Measurements from ENCODE around the gene FTL. TPM values are rescaled to one million over a fixed set of nuclear protein-coding genes. Genes with fewer than 3 reads are reported as not detected.
A peak's percentile ranks its signal among the peaks of the same experiment; 100 is the strongest.
"Not testable (repeated sequence)": the region's sequence is repeated elsewhere in the genome, so short reads cannot be mapped to it uniquely, and the experiment has no call there.

The FTL gene
- polyA plus RNA-seq (ENCODE audit: insufficient read length) = 701 TPM

DNA sequence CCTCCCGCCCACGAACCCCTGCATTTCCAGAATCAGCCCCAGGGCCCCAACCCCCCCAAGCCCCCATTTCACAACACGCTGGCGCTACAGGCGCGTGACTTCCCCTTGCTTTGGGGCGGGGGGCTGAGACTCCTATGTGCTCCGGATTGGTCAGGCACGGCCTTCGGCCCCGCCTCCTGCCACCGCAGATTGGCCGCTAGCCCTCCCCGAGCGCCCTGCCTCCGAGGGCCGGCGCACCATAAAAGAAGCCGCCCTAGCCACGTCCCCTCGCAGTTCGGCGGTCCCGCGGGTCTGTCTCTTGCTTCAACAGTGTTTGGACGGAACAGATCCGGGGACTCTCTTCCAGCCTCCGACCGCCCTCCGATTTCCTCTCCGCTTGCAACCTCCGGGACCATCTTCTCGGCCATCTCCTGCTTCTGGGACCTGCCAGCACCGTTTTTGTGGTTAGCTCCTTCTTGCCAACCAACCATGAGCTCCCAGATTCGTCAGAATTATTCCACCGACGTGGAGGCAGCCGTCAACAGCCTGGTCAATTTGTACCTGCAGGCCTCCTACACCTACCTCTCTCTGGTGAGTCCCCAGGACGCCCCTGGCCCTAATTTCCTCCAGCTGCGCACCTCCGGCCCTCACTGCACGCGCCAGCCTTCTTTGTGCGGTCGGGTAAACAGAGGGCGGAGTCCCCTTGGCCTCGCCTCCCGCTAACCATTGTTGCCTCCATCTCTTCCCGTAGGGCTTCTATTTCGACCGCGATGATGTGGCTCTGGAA is at the start of gene FTL:
Gene FTL (plus strand): TSS at position 270 of the 766 bp plus-strand sequence. CDS start 199 bp downstream, at position 469.
- DNase-seq = peak; percentile 97

DNA sequence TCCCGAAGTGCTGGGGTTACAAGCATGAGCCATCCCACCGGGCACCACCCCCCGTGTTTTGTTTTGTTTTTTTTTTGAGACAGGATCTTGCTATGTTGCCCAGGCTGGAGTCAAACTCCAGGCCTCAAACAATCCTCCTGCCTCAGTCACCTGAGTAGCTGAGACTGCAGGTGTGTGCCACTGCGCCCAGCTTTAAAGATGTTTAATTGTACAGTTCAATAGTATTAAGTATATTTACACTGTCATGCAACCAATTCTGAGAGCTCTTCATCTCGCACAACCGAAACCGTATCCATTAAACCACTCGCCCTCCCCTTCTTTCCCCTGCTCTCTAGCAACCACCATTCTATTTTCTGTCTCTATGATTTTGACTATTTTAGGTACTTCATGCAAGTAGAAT is 49.4 kb upstream of the FTL start:
- DNase-seq = no peak

DNA sequence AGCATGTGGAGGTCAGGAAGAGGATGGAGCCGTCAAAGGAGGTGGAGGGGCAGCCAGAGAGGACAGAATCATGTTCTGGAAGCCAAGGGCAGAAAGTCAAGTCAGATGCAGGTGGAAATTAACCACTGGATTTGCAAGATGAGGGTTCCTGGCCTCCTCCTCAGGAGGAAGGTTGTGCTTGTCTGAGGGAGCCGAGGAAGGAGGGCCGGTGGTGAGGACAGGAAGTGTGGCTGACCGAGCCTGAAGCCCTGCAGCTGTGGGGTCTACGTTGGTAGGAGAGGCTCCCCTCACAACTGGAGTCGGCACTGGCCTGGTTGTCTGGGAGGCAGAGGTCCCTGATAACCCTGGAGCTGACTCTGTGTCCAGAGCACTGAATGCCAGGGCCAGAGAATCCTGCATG is 47.0 kb upstream of the FTL start:
- no peak for DNase-seq

DNA sequence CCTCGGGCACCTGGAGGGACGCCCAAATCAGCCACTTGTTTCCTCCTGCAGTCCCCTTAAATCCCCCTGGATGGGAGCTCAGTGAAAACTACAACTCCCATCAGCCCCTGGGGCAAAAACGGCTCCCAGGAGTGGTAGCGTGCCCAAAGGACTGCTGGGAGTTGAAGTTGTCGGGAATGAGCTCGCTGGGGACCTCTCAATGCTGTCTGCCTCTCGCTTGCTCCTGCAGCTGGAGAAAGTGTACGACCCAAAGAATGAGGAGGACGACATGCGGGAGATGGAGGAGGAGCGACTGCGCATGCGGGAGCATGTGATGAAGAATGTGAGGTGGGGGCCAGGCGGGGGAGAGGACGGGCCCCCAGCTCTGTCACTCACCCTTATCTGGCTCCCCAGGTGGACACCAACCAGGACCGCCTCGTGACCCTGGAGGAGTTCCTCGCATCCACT is 46.3 kb upstream of the FTL start:
- no peak for DNase-seq

DNA sequence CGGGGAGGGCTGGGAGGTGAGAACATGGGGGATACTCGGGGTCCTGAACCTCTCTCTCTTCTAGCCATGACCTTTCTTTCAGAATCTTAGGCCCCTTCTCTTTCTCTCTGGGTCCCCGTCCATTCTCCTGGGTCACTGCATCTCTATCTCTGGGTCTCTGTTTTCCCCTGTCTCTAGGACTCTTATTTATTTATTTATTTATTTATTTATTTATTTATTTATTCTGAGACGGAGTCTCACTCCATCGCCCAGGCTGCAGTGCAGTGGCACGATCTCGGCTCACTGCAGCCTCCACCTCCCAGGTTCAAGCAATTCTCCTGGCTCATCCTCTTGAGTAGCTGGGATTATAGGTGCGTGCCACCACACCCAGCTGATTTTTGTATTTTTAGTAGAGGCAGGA is 45.8 kb upstream of the FTL start:
- not testable (repeated sequence) for DNase-seq

DNA sequence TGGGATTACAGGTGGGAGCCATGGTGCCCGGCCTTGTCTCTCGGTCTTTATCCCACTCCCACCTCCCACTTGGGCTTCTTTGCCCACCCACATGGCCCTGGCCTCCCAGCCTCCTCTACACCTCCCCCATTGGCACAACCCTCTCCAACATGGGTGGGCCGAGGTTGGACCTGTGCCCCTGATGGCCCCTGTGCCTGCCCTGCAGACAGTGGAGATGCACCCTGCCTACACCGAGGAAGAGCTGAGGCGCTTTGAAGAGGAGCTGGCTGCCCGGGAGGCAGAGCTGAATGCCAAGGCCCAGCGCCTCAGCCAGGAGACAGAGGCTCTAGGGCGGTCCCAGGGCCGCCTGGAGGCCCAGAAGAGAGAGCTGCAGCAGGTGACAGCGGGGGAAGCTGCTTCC is 44.2 kb upstream of the FTL start:
- no peak for DNase-seq

DNA sequence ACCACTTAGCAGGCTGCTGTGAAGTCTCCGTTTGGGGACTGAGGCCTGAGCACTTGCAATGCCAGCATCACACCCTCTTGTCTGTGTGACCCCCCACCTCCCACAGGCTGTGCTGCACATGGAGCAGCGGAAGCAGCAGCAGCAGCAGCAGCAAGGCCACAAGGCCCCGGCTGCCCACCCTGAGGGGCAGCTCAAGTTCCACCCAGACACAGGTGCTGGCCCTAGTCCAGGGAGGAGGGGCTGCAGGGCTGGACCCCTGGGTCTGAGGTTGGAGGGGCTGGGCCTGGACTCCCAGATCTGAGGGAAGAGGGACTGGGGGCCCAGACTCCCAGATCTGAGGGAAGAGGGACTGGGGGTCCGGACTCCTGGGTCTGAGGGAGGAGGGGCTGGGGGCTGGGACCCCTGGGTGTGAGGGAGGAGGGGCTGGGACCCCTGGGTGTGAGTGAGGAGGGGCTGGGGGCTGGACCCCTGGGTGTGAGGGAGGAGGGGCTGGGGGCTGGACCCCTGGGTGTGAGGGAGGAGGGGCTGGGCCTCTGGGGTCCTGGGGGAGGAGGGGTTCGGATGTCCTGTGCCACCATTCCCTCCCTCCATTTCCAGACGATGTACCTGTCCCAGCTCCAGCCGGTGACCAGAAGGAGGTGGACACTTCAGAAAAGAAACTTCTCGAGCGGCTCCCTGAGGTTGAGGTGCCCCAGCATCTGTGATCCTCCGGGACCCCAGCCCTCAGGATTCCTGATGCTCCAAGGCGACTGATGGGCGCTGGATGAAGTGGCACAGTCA is 43.2 kb upstream of the FTL start:
- no peak for DNase-seq

DNA sequence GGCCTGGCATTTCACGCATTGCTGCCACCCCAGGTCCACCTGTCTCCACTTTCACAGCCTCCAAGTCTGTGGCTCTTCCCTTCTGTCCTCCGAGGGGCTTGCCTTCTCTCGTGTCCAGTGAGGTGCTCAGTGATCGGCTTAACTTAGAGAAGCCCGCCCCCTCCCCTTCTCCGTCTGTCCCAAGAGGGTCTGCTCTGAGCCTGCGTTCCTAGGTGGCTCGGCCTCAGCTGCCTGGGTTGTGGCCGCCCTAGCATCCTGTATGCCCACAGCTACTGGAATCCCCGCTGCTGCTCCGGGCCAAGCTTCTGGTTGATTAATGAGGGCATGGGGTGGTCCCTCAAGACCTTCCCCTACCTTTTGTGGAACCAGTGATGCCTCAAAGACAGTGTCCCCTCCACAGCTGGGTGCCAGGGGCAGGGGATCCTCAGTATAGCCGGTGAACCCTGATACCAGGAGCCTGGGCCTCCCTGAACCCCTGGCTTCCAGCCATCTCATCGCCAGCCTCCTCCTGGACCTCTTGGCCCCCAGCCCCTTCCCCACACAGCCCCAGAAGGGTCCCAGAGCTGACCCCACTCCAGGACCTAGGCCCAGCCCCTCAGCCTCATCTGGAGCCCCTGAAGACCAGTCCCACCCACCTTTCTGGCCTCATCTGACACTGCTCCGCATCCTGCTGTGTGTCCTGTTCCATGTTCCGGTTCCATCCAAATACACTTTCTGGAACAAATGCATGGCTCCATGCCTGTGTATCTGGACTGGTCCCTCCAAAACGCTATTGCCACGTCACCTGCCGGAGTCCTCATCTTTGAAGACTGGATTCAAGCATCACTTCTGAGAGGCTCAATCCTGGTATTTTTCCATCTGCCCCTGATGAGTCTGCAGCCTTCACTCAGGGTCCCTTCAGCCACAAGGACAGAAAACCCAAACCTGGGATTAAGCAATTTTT is 42.3 kb upstream of the FTL start:
- no peak for DNase-seq

DNA sequence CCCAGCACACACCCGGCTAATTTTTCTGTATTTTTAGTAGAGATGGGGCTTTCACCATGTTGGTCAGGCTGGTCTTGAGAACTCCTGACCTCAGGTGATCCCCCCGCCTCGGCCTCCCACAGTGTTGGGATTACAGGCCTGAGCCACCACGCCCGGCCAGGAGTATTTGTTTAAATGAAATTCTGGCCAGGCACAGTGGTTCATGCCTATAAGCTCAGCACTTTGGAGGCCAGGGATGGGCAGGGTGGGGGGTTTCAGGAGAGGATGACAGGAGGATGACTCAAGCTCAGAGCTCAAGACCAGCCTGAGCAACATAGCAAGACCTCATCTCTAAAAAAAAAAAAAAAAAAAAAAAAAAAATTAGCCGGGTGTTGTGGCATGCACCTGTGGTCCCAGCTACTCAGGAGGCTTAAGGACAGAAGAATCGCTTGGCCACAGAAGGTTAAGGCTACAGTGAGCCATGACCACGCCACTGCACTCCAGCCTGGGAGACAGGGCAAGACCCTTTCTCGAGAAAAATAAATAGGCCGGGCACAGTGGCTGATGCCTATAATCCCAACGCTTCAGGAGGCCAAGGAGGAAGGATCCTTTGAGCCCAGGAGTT is 39.8 kb upstream of the FTL start:
- no peak for DNase-seq

DNA sequence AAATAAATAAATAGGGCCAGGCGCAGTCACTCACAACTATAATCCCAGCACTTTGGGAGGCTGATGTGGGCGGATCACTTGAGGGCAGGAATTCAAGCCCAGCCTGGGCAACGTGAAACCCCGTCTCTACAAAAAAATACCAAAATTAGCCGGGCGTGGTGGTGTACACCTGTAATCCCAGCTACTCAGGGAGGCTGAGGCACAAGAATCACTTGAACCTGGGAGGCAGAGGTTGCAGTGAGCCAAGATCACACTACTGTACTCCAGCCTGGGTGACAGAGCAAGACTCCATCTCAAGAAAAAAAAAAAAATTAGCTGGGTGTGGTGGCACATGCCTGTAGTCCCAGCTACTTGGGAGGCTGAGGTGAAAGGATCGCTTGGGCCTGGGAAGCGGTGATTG is 39.2 kb upstream of the FTL start:
- not testable (repeated sequence) for DNase-seq

DNA sequence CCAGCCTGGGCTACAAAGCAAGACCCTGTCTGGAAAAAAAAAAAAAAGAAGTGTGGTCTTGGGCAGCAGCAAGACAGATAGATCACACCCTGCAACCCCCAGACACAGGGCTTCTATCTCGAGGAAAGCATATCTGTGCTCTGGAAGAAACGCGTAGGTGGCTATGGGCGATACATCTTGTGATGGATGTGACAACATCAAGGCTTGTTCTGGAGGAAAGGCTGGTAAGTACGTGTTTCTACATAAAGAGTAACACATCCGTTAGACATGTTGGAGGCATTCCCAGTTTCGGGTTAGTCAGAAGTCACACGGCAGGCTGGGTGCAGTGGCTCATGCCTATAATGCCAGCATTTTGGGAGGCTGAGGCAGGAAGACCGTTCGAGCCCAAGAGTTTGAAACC is 38.2 kb upstream of the FTL start:
- DNase-seq = no peak

DNA sequence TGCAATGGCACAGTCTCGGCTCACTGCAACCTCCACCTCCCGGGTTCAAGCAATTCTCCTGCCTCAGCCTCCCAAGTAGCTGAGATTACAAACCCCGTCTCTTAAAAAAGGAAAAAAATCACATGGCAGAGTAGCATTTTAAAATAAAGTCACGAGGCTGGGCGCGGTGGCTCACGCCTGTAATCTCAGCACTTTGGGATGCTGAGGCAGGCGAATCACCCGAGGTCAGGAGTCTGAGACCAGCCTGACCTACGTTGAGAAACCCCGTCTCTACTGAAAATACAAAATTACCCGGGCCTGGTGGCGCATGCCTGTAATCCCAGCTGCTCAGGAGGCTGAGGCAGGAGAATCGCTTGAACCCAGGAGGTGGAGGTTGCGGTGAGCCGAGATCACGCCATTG is 37.4 kb upstream of the FTL start:
- not testable (repeated sequence) for DNase-seq

DNA sequence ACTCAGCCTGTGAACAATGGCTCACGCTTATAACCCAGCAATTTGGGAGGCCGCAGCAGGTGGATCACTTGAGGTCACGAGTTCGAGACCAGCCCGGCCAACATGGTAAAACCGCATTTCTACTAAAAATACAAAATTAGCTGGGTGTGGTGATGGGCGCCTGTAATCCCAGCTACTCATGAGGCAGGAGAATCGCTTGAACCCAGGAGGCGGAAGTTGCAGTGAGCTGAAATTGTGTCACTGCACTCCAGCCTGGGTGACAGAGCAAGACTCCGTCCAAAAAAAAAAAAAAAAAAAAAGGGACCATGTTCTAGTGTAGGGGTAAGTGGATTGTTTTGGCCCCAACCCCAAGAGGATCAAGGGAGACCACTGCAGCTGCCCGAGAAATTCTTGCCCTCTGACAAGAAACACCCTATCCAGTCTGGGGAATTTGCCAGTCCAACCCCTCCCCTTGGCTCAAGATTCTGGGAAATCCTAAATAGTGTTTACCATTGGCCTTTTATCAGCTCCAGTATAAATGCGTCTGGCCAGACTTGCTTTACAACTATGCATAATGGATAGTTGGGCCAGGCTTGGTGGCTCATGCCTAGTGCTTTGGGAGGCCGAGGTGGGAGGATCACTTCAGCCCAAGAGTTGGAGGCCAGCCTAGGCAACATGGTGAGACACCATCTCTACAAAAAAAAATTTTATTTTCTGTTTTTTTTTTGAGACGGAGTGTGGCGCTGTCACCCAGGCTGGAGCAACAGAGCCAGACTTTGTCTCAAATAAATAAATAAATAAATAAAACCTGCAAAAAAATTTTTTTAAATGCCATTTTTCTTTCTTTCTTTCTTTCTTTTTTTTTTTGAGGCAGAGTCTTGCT is 36.7 kb upstream of the FTL start:
- DNase-seq = no peak

DNA sequence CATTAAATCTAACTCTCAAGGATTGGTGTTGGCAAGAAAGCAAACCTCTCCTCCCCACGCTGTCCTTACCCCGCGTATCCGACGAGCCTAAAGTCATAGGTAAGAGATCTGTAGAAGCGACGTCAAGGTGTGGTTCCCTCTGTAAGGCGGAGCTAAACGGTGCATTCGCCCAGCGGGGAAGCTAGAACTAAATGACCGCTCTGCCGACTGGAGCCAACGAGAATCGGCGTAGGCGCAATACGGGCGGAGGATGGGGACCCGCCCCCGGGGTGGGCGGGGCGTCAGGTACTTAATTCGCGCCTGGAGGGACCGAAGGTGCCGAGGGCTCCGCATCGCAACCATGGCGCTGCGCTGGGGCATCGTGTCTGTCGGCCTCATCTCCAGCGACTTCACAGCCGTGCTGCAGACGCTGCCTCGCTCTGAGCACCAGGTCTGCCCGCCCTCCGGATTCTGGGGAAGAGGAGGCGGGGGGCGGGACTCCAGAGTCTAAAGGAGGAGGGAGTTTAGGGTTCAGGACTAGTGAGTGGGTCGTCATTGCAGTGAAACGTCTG is 31.7 kb upstream of the FTL start, which contains the start of gene DHDH:
Gene DHDH (plus strand): TSS at position 318 of the 551 bp plus-strand sequence. CDS start 23 bp downstream, at position 341.
- DNase-seq = peak; percentile 60

DNA sequence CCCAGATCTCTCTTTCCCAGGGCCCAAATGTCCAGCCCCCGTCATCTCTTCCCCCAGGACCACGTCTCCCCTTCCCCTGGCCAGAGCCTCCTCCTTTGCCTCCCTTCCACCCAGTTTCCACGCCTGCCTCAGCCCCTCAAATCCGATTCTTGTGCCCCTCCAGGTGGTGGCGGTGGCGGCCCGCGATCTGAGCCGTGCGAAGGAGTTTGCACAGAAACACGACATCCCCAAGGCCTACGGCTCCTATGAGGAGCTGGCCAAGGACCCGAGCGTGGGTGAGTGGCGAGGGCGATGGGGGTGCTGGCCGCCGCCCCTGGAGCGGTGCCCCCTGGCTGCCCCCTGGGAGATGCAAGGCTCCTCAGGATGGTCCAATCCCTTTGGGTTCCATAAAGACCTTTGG is 30.3 kb upstream of the FTL start:
- no peak for DNase-seq

DNA sequence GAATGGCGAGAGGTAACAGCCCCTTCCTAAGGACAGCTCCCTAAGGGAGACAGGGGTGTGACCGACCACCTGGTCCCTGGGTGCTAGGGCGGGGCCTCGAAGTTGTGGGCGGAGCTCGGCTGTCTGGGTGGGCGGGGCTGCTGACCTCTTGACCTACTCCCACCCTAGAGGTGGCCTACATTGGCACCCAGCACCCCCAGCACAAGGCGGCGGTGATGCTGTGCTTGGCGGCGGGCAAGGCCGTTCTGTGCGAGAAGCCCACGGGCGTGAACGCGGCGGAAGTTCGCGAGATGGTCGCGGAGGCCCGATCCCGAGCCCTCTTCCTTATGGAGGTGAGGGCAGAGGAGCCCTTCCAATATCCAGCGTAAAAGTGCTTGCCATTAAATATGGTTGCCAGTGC is 29.2 kb upstream of the FTL start:
- no peak for DNase-seq

DNA sequence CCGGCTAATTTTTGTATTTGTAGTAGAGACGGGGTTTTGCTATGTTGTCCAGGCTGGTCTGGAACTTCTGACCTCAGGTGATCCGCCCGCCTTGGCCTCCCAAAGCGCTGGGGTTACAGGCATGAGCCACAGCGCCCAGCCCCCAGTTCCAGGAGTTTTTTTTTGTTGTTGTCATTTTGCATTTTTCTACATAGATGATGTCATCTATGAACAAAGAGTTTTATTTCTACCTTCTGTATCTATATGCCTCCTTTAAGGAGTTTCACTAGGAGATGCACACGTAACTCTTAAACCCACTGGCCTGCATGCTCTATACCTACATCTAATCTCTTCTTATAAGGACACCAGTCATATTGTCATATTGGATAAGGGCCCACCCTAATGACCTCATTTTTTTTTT is 26.9 kb upstream of the FTL start:
- no peak for DNase-seq

DNA sequence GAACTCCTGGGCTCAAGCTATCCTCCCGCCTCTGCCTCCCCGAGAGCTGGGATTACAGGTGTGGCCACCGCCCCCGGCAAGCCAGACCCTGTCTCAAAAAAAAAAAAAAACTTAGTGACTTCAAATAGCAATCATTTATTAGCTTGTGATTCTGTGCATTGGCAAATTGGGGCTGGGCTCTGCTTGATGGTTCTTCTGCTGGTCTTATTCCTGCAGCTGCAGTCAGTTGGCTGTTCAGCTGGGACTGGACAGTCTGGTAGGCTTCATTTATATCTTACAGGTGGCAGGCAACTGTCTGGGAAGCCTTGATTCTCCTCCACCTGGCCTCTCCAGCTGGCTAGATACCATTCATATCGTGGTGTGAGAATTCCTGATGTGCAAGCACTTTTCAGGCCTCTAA is 24.2 kb upstream of the FTL start:
- DNase-seq = no peak

DNA sequence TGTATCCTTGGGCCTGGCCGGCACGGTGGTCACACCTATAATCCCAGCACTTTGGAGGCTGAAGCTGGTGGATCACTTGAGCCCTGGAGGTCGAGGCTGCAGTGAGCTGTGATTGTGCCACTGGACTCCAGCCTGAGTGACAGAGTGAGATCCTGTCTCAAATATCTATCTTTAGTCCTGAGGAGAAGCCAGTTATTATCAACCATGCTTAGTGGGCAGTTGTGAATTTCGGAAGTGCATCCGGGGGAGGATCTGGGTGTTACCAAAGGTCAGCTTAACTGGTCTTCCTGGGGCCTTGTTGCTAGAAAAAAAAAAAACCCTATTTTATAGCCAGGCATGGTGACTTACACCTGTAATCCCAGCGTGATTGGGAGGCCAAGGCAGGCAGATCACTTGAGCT is 22.0 kb upstream of the FTL start:
- DNase-seq = no peak

DNA sequence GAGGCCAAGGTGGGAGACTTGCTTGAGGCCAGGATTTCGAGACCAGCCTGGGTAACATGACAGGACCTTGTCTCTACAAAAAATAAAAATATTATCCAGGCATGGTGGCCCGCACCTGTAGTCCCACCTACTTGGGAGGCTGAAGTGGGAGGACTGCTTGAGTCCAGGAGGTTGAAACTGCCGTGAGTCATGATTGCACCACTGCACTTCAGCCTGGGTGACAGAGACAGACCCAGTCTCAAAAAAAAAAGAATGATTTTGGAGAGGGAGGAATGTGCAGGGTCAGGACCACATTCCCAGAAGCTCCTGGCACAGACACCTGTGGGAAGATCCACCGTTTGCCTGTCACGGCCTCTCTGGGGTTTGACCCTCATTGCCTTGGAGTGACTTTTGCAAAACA is 19.7 kb upstream of the FTL start:
- DNase-seq = no peak

DNA sequence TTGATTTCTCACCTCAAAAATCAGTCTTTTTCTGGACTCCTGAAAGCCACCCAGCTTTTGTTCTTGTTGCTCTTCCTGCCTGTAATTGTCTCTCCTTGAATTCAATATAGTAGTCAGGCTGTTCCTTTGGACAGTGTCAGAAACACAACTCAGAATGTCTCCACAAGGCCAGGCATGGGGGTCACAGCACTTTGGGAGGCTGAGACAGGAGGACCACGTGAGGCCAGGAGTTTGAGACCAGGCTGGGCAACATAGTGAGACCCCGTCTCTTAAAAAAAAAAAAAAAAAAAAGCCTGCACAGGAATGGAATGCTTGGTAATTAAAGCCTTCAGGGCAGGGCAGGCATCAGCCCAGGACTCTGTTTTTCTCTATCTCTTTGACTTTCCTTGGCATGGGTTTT is 19.3 kb upstream of the FTL start:
- no peak for DNase-seq
